B cell (primary cell): ENCODE measurements around the gene SLC32A1. TPM values are rescaled to one million over a fixed set of nuclear protein-coding genes. Genes with fewer than 3 reads are reported as not detected.

ENCODE experiments used
- ATAC-seq: fragments of 200-7000 bp; cut with Tn5 transposase; one replicate; pipeline ENCODE4 v1.10.0; 2021; ENCODE audit warnings: low read depth, mild to moderate bottlenecking, moderate number of reproducible peaks, moderate library complexity
- CTCF ChIA-PET: fragments of 350-600 bp; sonication (Branson Sonifier 250); formaldehyde crosslinking; loops from one replicate; lab custom pipeline; 2021; ENCODE audit warnings: antibody characterized with exemption, inconsistent platforms; lab: Charles Lee
- POLR2A ChIA-PET: fragments of 350-600 bp; sonication (Branson Sonifier 250); formaldehyde crosslinking; loops from one replicate; lab custom pipeline; 2021; ENCODE audit warnings: antibody characterized with exemption; lab: Charles Lee
- DNase-seq: peaks from one replicate; pipeline ENCODE4 v3.0.0; 2013
- H2AFZ ChIP-seq: 2 replicates; pipeline ENCODE4 v1.6.1; 2012; ENCODE audit warnings: mild to moderate bottlenecking, low read depth, low read length; ENCODE audit not compliant: insufficient read depth, poor library complexity, severe bottlenecking
- H3K27ac ChIP-seq, 2 donors: 1 replicate in 1 of 2; 2 replicates in 1 of 2; pipeline ENCODE4 v1.5.1; 2012 to 2013; ENCODE audit warnings: low read length in 2 of 2, mild to moderate bottlenecking in 2 of 2, moderate library complexity in 1 of 2
- H3K27me3 ChIP-seq, 4 experiments: fragments of 200-600 bp in 1 of 4; sonication (generic) in 1 of 4; replicated peaks in 1 of 4; 1 replicate in 2 of 4; 2 replicates in 2 of 4; pipeline versions ENCODE4 v1.6.1 to v1.7.0; 2013 to 2016; ENCODE audit warnings: low read length in 3 of 4, mild to moderate bottlenecking in 2 of 4, mixed read lengths in 1 of 4, moderate library complexity in 1 of 4; ENCODE audit not compliant: insufficient read depth in 4 of 4, control insufficient read depth in 3 of 4; ENCODE audit errors: control extremely low read depth in 1 of 4
- H3K36me3 ChIP-seq, 2 experiments: replicated peaks in 1 of 2; 1 replicate in 1 of 2; 2 replicates in 1 of 2; pipeline versions ENCODE4 v1.6.1 to v1.7.1; 2013; ENCODE audit warnings: low read length in 1 of 2; ENCODE audit not compliant: insufficient read depth in 2 of 2, control insufficient read depth in 1 of 2; ENCODE audit errors: control extremely low read depth in 1 of 2, extremely low read depth in 1 of 2
- H3K4me1 ChIP-seq, 2 donors: fragments of 200-600 bp in 1 of 2; sonication (generic) in 1 of 2; 1 replicate in 1 of 2; 2 replicates in 1 of 2; pipeline versions ENCODE4 v1.5.1 to v1.6.1; 2013 to 2017; ENCODE audit warnings: low read length in 2 of 2; ENCODE audit not compliant: control insufficient read depth in 2 of 2, insufficient read depth in 2 of 2
- H3K4me2 ChIP-seq: replicated peaks from 2 replicates; pipeline ENCODE3; 2012; ENCODE audit warnings: mild to moderate bottlenecking, low read depth, low read length; ENCODE audit not compliant: poor library complexity, severe bottlenecking
- H3K4me3 ChIP-seq, 5 experiments: fragments of 200-600 bp in 1 of 5; sonication (generic) in 1 of 5; 1 replicate in 3 of 5; 2 replicates in 2 of 5; pipeline versions ENCODE4 v1.5.1 to v1.7.0; 2011 to 2016; ENCODE audit warnings: low read length in 4 of 5, mild to moderate bottlenecking in 4 of 5, low read depth in 2 of 5, control low read depth in 1 of 5, moderate library complexity in 1 of 5; ENCODE audit not compliant: insufficient read depth in 1 of 5; ENCODE audit errors: control extremely low read depth in 1 of 5, extremely low read depth in 1 of 5
- H3K79me2 ChIP-seq: fragments of 200-600 bp; sonication (generic); one replicate; pipeline ENCODE4 v1.6.0; 2016; ENCODE audit warnings: low read length; ENCODE audit not compliant: control insufficient read depth, insufficient read depth
- H3K9ac ChIP-seq: fragments of 200-600 bp; sonication (generic); 2 replicates; pipeline ENCODE4 v1.6.1; 2017; ENCODE audit warnings: mild to moderate bottlenecking, low read length, moderate library complexity
- H3K9me3 ChIP-seq, 3 donors: one replicate each; pipeline versions ENCODE4 v1.6.1 to v1.7.1; 2013; ENCODE audit warnings: low read length in 2 of 3; ENCODE audit not compliant: control insufficient read depth in 2 of 3, insufficient read depth in 1 of 3; ENCODE audit errors: control extremely low read depth in 1 of 3
- H4K20me1 ChIP-seq: 2 replicates; pipeline ENCODE4 v1.6.0; 2012; ENCODE audit warnings: mild to moderate bottlenecking, low read length; ENCODE audit not compliant: insufficient read depth, control insufficient read depth, poor library complexity, severe bottlenecking
- H3K27ac Mint-ChIP-seq: one replicate; pipeline ENCODE4 v1.8.0; 2021; ENCODE audit warnings: mixed read lengths
- H3K27me3 Mint-ChIP-seq: one replicate; pipeline ENCODE4 v1.8.0; 2021; ENCODE audit warnings: mixed read lengths
- H3K4me1 Mint-ChIP-seq: one replicate; pipeline ENCODE4 v1.8.0; 2021; ENCODE audit warnings: mixed read lengths
- H3K4me3 Mint-ChIP-seq: one replicate; pipeline ENCODE4 v1.8.0; 2021; ENCODE audit warnings: mixed read lengths
- H3K9me3 Mint-ChIP-seq: one replicate; pipeline ENCODE4 v1.8.0; 2022; ENCODE audit warnings: mixed read lengths; ENCODE audit not compliant: insufficient read depth
- CTCF ChIP-seq: fragments of 200-600 bp; IDR thresholded peaks from one replicate; pipeline ENCODE4 v1.8.0; 2022; ENCODE audit warnings: antibody characterized with exemption, mild to moderate bottlenecking
- EZH2 ChIP-seq: IDR thresholded peaks from 2 replicates; pipeline ENCODE4 v1.6.1; 2012; ENCODE audit warnings: borderline replicate concordance, low read depth, mild to moderate bottlenecking, moderate library complexity, low read length; ENCODE audit not compliant: insufficient read depth, poor library complexity, severe bottlenecking
- WGBS: methylation state at CpG from one replicate; pipeline ENCODE4 v1.1.5; 2013; ENCODE audit warnings: missing lambda C conversion rate; ENCODE audit not compliant: insufficient coverage; 5-methylcytosine and 5-hydroxymethylcytosine counted together
- intact Hi-C: fragments of 100-400 bp; cut with micrococcal nuclease; formaldehyde crosslinking; loops from one replicate; pipeline ENCODE4 v1.10.0; 2022
- polyA plus RNA-seq: library from polyadenylated mRNA; depleted of rRNA; stranded (reverse); fragments of >200 nt; gene quantifications from 2 replicates; pipeline ENCODE4 v1.2.3, GENCODE V29; 2012
- total RNA-seq, 2 donors: library from RNA; stranded (reverse); fragments of 120-200 nt in 1 of 2; gene quantifications; 1 replicate in 1 of 2; 2 replicates in 1 of 2; pipeline versions ENCODE4 v1.2.3 to v1.2.4, GENCODE V29; 2013 to 2022

SLC32A1 gene
- total and polyA plus RNA-seq, 2 donors (not counting 1 experiment from before 2014, with no cell fraction given): not detected

GRCh38 chr20:38759106-38759505 lies 34.8 kb downstream of the SLC32A1 start:
- CTCF ChIA-PET: interaction anchor here (1.2 kb wide), 1 partner anchor 134 kb away, joined by 3 read pairs; no protein-coding TSS in a partner anchor
- H3K9me3 ChIP-seq: no peaks in the 10 kb centered on the region
- POLR2A ChIA-PET: no interaction called here
- DNase-seq (no peak), ATAC-seq (no peak)
- no peaks in the 10 kb centered on the region for H3K27me3 ChIP-seq
- H3K36me3 ChIP-seq: peaks cover 2 to 76% of the 10 kb centered on the region in 2 experiments
- H3K79me2 ChIP-seq: peaks cover 5% of the 10 kb centered on the region
- no peak overlapping the region for H3K9ac ChIP-seq
- WGBS: 99% methylated on average over 7 of the region's 7 CpGs
- no peak overlapping the region for H3K4me3 ChIP-seq
- no peaks in the 10 kb centered on the region for H4K20me1 ChIP-seq
- H3K27ac ChIP-seq: no peak overlapping the region
- Mint-ChIP-seq H3K4me3 (no peak overlapping the region), H3K9me3 (no peaks in the 10 kb centered on the region), H3K4me1 (no peaks in the 10 kb centered on the region), H3K27ac (no peak overlapping the region), H3K27me3 (no peaks in the 10 kb centered on the region)
- H3K4me1 ChIP-seq: no peaks in the 10 kb centered on the region
- H3K4me2 ChIP-seq: no peak overlapping the region
- intact Hi-C loops: no loop called here
- TF ChIP-seq EZH2 (no peak), CTCF (no peak)
- no peak overlapping the region for H2AFZ ChIP-seq

GRCh38 chr20:38760978-38761377 lies 36.7 kb downstream of the SLC32A1 start:
- H3K4me2 ChIP-seq: no peak overlapping the region
- H3K4me3 ChIP-seq: no peak overlapping the region
- Mint-ChIP-seq H3K27me3 (no peaks in the 10 kb centered on the region), H3K27ac (no peak overlapping the region), H3K4me1 (no peaks in the 10 kb centered on the region), H3K9me3 (no peaks in the 10 kb centered on the region), H3K4me3 (no peak overlapping the region)
- H2AFZ ChIP-seq: no peak overlapping the region
- ChIA-PET CTCF (interaction anchor here (1.4 to 2.1 kb wide), 2 partner anchors 9 to 134 kb away, joined by 5 to 11 read pairs; no protein-coding TSS in a partner anchor), POLR2A (no interaction called here)
- no peaks in the 10 kb centered on the region for H3K4me1 ChIP-seq
- no peaks in the 10 kb centered on the region for H4K20me1 ChIP-seq
- WGBS: 100% methylated on average over 3 of the region's 4 CpGs
- TF ChIP-seq CTCF: no peak
- DNase-seq (no peak), ATAC-seq (no peak)
- H3K36me3 ChIP-seq: peaks cover 2 to 78% of the 10 kb centered on the region in 2 experiments
- no peak overlapping the region for H3K9ac ChIP-seq
- H3K9me3 ChIP-seq: no peaks in the 10 kb centered on the region
- intact Hi-C loops: no loop called here
- no peak overlapping the region for H3K27ac ChIP-seq
- no peaks in the 10 kb centered on the region for H3K27me3 ChIP-seq
- no peaks in the 10 kb centered on the region for H3K79me2 ChIP-seq
